ENCODE measurements around the gene COL23A1. TPM values are rescaled to one million over a fixed set of nuclear protein-coding genes. Genes with fewer than 3 reads are reported as not detected.
A peak's percentile ranks its signal among the peaks of the same experiment; 100 is the strongest.
"Not testable (repeated sequence)": the region's sequence is repeated elsewhere in the genome, so short reads cannot be mapped to it uniquely, and the experiment has no call there.

Gene COL23A1
- total and polyA plus RNA-seq, 4 donors = 0.36 to 1.5 (median 1.1) TPM; not detected in 1

DNA sequence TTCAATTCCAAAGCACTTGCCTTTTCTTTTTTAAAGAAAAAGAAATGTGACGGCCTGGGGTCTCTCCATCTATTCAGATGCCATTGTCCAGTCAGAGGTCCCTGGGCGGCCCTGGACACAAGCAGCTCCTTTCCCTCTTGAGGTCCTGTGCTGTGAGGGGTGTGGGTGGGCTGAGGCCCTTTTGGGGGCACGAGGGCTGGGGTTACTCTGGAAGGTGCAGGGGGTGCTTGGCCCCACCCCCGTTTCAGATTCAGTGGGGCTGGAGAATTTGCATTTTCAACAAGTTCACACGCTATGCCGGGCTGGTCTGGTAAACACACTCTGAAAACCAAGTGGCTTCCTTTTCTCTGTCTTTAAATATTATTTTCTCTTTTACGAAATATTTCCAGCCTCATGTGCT, 266.2 kb downstream of the COL23A1 start:
- 76 to 79% methylated on average over 7 of the region's 7 CpGs for WGBS, 2 donors
- intact Hi-C loops (cut with DNase I) = no loop called here
- Histone ChIP-seq H3K27ac (ENCODE audit: low read depth in 1 of 2, low read length in 2 of 2) (no peak overlapping the region), H3K4me1 (ENCODE audit: control insufficient read depth in 1 of 2, insufficient read depth in 2 of 2, low read length in 2 of 2) (no peaks in the 10 kb centered on the region), H3K27me3 (ENCODE audit: control insufficient read depth in 1 of 2, insufficient read depth in 2 of 2, low read length in 1 of 2) (no peaks in the 10 kb centered on the region), H3K4me3 (ENCODE audit: low read length in 2 of 2) (no peak overlapping the region), H3K9me3 (ENCODE audit: control insufficient read depth, low read length) (no peaks in the 10 kb centered on the region), H3K36me3 (ENCODE audit: control insufficient read depth in 1 of 2, insufficient read depth in 2 of 2, low read length in 1 of 2) (no peaks in the 10 kb centered on the region)
- DNase-seq = peak; percentile 25 to 36
- no peak for ATAC-seq (ENCODE audit: low FRiP score)

DNA sequence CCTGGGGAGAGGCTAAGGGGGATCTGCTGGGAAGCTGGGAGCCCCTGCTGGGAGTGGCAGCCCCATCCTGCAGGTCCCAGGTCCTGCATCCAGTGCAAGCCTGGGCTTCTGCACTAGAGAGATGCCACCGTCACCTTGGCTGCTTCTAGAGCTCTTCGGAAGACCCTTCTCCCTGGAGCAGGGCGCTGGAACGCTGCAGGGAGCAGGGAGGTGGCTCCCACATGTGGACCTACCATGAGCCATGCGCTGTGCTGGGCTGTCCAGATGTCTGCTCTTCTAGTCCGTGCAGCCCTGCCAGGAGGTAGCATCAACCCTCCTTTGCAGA, 266.7 kb downstream of the COL23A1 start:
- Histone ChIP-seq H3K9me3 (ENCODE audit: control insufficient read depth, low read length) (no peaks in the 10 kb centered on the region), H3K4me3 (ENCODE audit: low read length in 2 of 2) (no peak overlapping the region), H3K36me3 (ENCODE audit: control insufficient read depth in 1 of 2, insufficient read depth in 2 of 2, low read length in 1 of 2) (no peaks in the 10 kb centered on the region), H3K27ac (ENCODE audit: low read depth in 1 of 2, low read length in 2 of 2) (no peak overlapping the region), H3K4me1 (ENCODE audit: control insufficient read depth in 1 of 2, insufficient read depth in 2 of 2, low read length in 2 of 2) (no peaks in the 10 kb centered on the region), H3K27me3 (ENCODE audit: control insufficient read depth in 1 of 2, insufficient read depth in 2 of 2, low read length in 1 of 2) (no peaks in the 10 kb centered on the region)
- no peak for ATAC-seq (ENCODE audit: low FRiP score)
- DNase-seq = peak in 1 of 2 donors; percentile 40
- intact Hi-C loops (cut with DNase I) = no loop called here
- WGBS, 2 donors = 81 to 82% methylated on average over 6 of the region's 6 CpGs

DNA sequence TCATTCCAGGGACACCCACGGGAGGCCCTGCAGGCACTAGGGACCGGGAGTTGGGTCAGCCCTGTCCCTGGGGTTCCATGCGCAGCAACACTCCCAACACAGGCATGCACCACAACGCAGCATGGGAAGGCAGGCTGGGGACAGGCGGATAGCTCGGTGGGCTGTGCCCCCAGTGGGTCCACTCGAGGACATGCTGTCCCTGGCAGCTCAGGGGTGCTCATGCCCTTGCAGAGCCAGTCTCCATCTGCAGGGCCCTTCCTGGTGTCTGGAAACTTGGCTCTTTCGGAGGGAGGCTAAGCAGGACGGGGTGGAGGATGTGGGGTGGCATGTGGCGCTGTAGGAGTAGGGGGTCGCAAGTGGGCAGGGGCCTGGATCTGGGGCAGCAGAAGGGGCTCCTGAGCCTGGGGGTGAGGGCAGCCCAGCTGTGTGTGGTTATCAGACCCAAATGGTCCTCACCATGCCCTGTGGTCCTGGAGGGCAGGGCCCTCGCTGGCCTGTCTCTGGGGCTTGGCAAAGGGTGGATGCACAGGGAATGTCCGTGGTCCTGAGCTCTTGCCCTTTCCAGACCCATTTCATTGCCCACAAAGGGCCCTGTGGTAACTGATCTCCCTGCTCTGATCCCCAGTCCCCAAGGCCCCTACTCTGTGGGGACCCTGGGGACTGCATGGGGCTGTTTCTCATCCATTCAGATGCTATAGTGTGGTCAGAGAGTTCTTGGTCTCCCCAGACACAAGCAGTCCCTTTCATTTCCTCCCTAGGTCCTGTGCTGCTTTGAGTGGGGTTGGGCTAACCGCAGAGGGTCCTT, 267.3 kb downstream of the COL23A1 start:
- Histone ChIP-seq H3K27me3 (ENCODE audit: control insufficient read depth in 1 of 2, insufficient read depth in 2 of 2, low read length in 1 of 2) (no peaks in the 10 kb centered on the region), H3K27ac (ENCODE audit: low read depth in 1 of 2, low read length in 2 of 2) (no peak overlapping the region), H3K9me3 (ENCODE audit: control insufficient read depth, low read length) (no peaks in the 10 kb centered on the region), H3K36me3 (ENCODE audit: control insufficient read depth in 1 of 2, insufficient read depth in 2 of 2, low read length in 1 of 2) (no peaks in the 10 kb centered on the region), H3K4me1 (ENCODE audit: control insufficient read depth in 1 of 2, insufficient read depth in 2 of 2, low read length in 2 of 2) (no peaks in the 10 kb centered on the region), H3K4me3 (ENCODE audit: low read length in 2 of 2) (no peak overlapping the region)
- 84 to 91% methylated on average over 14 of the region's 14 CpGs for WGBS, 2 donors
- DNase-seq (peak; percentile 20 to 67), ATAC-seq (ENCODE audit: low FRiP score) (no peak)
- intact Hi-C loops (cut with DNase I) = no loop called here

DNA sequence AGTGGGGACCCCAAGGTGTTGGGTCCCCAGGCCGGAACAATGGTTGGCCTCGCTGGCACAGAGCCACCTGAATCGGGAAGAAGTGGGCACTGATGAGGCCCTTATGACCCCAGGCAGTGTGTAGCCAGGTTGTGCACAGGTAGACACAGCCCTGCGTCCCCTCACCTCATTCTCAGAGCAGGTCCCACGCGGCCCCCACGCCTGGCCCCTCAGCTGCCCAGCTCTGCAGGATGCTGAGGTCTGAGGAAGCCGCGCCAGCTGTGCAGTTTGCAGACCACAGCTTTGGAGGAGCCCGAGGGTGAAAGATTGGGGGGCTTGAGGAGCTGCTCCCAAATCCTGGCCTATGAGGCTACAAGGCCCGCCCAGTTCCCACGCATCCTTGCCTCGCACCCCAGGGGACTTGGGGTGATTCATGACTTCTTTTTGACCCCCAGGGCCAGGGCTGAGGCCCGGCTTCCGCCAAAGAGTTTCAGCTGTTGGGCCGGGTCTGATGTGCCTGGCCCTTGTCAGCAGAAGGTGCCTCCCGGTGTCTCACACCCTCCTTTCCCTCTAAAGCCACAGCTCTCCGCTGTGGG, 269.8 kb downstream of the COL23A1 start:
- 84 to 89% methylated on average over 18 of the region's 18 CpGs for WGBS, 2 donors
- Histone ChIP-seq H3K4me1 (ENCODE audit: control insufficient read depth in 1 of 2, insufficient read depth in 2 of 2, low read length in 2 of 2) (no peaks in the 10 kb centered on the region), H3K4me3 (ENCODE audit: low read length in 2 of 2) (no peak overlapping the region), H3K27ac (ENCODE audit: low read depth in 1 of 2, low read length in 2 of 2) (no peak overlapping the region), H3K27me3 (ENCODE audit: control insufficient read depth in 1 of 2, insufficient read depth in 2 of 2, low read length in 1 of 2) (no peaks in the 10 kb centered on the region), H3K9me3 (ENCODE audit: control insufficient read depth, low read length) (no peaks in the 10 kb centered on the region), H3K36me3 (ENCODE audit: control insufficient read depth in 1 of 2, insufficient read depth in 2 of 2, low read length in 1 of 2) (no peaks in the 10 kb centered on the region)
- no peak for ATAC-seq (ENCODE audit: low FRiP score)
- intact Hi-C loops (cut with DNase I) = no loop called here
- DNase-seq = peak; percentile 38 to 68

DNA sequence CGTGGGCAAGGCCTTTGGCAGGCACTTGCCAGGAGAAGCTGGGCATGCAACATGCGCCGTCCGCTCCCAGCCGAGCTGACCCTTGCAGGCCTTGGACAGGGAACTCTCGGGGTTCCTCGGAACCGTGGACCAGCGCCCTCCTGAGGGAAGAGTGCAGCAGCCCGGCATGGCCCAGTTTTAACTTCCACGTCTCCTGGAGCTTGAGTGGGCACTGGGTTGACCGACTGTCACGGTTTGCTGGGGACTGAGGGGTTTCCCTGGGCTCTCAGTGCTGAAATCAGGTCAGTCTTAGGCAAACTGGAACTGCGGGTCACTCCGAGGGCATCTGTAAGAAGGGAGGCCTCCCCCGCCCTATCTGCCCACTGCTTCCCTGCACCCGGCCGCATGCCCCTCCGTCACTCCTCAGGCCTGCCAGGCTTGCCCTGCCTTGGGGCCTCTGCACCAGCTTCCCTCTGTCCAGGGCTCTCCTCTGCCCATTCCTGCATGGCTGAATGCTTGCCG, 270.6 kb downstream of the COL23A1 start:
- Histone ChIP-seq H3K27me3 (ENCODE audit: control insufficient read depth in 1 of 2, insufficient read depth in 2 of 2, low read length in 1 of 2) (no peaks in the 10 kb centered on the region), H3K4me1 (ENCODE audit: control insufficient read depth in 1 of 2, insufficient read depth in 2 of 2, low read length in 2 of 2) (no peaks in the 10 kb centered on the region), H3K36me3 (ENCODE audit: control insufficient read depth in 1 of 2, insufficient read depth in 2 of 2, low read length in 1 of 2) (no peaks in the 10 kb centered on the region), H3K27ac (ENCODE audit: low read depth in 1 of 2, low read length in 2 of 2) (no peak overlapping the region), H3K9me3 (ENCODE audit: control insufficient read depth, low read length) (no peaks in the 10 kb centered on the region), H3K4me3 (ENCODE audit: low read length in 2 of 2) (no peak overlapping the region)
- 94 to 95% methylated on average over 20 of the region's 20 CpGs for WGBS, 2 donors
- intact Hi-C loops (cut with DNase I) = no loop called here
- ATAC-seq (ENCODE audit: low FRiP score) (no peak), DNase-seq (peak; percentile 24 to 62)

DNA sequence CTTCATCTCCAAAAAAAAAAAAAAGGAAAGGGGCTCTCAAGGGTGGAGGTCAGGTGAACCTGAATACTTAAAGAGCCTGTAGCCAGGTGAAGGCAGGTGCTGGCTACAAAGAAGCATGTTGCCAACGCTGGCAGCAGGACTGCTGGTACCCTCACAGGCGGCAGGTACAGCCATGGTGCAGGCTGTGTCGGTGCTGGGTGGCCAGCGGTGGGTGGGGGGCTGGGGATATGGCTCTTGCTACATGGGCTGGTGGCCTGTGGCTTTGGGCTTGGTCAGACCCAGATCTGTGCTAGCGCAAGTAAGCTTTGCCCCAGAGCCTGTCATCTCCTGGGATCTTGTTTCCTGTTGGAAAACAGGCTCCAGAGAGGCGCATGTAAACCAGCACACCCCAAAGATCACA, 271.3 kb downstream of the COL23A1 start:
- H3K27ac ChIP-seq (ENCODE audit: low read depth in 1 of 2, low read length in 2 of 2) = no peak overlapping the region
- no peaks in the 10 kb centered on the region for H3K4me1 ChIP-seq (ENCODE audit: control insufficient read depth in 1 of 2, insufficient read depth in 2 of 2, low read length in 2 of 2)
- DNase-seq (peak in 1 of 2 donors; percentile 24), ATAC-seq (ENCODE audit: low FRiP score) (no peak)
- no peaks in the 10 kb centered on the region for H3K36me3 ChIP-seq (ENCODE audit: control insufficient read depth in 1 of 2, insufficient read depth in 2 of 2, low read length in 1 of 2)
- H3K27me3 ChIP-seq (ENCODE audit: control insufficient read depth in 1 of 2, insufficient read depth in 2 of 2, low read length in 1 of 2) = no peaks in the 10 kb centered on the region
- intact Hi-C loops (cut with DNase I) = no loop called here
- no peaks in the 10 kb centered on the region for H3K9me3 ChIP-seq (ENCODE audit: control insufficient read depth, low read length)
- 93 to 98% methylated on average over 6 of the region's 6 CpGs for WGBS, 2 donors
- H3K4me3 ChIP-seq (ENCODE audit: low read length in 2 of 2) = no peak overlapping the region

DNA sequence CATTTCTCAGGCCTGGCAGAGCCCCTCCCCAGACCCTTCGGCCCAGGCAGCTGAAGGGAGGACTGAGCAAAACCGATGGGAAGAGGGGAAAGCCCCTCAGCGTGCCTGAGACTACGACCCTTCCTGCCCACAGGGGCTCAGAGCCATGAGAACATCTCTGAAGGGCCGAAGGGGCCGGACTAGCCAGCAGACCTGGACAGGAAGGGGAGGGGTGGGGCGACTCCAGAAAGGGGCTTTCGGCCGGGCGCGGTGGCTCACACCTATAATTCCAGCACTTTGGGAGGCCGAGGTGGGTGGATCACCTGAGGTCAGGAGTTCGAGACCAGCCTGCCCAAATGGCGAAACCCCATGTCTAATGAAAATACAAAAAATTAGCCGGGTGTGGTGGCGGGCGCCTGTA, 271.8 kb downstream of the COL23A1 start:
- Histone ChIP-seq H3K9me3 (ENCODE audit: control insufficient read depth, low read length) (no peaks in the 10 kb centered on the region), H3K4me1 (ENCODE audit: control insufficient read depth in 1 of 2, insufficient read depth in 2 of 2, low read length in 2 of 2) (no peaks in the 10 kb centered on the region), H3K27me3 (ENCODE audit: control insufficient read depth in 1 of 2, insufficient read depth in 2 of 2, low read length in 1 of 2) (no peaks in the 10 kb centered on the region), H3K36me3 (ENCODE audit: control insufficient read depth in 1 of 2, insufficient read depth in 2 of 2, low read length in 1 of 2) (no peaks in the 10 kb centered on the region), H3K27ac (ENCODE audit: low read depth in 1 of 2, low read length in 2 of 2) (no peak overlapping the region), H3K4me3 (ENCODE audit: low read length in 2 of 2) (no peak overlapping the region)
- peak; percentile 30 to 71 for DNase-seq
- ATAC-seq (ENCODE audit: low FRiP score) = no peak
- WGBS, 2 donors = 94% methylated on average over 17 of the region's 17 CpGs
- intact Hi-C loops (cut with DNase I) = no loop called here

DNA sequence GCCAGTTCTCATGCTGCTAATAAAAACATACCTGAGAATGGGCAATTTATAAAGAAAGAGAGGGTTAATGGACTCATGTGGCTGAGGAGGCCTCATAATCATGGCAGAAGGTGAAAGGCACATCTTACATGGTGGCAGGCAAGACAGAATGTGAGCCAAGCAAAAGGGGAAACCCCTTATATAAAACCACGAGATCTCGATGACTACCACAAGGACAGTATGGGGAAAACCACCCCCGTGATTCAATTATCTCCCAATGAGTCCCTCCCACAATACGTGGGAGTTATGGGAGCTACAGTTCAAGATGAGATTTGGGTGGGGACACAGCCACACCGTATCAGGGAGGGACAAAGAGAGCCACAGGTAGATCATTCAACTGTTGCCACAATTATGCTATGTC, 272.5 kb downstream of the COL23A1 start:
- H3K36me3 ChIP-seq (ENCODE audit: control insufficient read depth in 1 of 2, insufficient read depth in 2 of 2, low read length in 1 of 2); intact Hi-C loops (cut with DNase I); DNase-seq; H3K4me3 ChIP-seq (ENCODE audit: low read length in 2 of 2); H3K4me1 ChIP-seq (ENCODE audit: control insufficient read depth in 1 of 2, insufficient read depth in 2 of 2, low read length in 2 of 2); H3K27me3 ChIP-seq (ENCODE audit: control insufficient read depth in 1 of 2, insufficient read depth in 2 of 2, low read length in 1 of 2); ATAC-seq (ENCODE audit: low FRiP score); H3K27ac ChIP-seq (ENCODE audit: low read depth in 1 of 2, low read length in 2 of 2); H3K9me3 ChIP-seq (ENCODE audit: control insufficient read depth, low read length): not testable (repeated sequence)
- 95% methylated on average over 5 of the region's 5 CpGs for WGBS, 2 donors
